Small intestine (tissue), 7 donors: ENCODE results near the gene MRPL55. TPM values are rescaled to one million over a fixed set of nuclear protein-coding genes. Genes with fewer than 3 reads are reported as not detected.

Experiments used
- DNase-seq, 2 donors: peaks; one replicate each; pipeline versions ENCODE4 v3.0.0 to v3.0.0-alpha.2; 2013
- FAIRE-seq: peaks from 2 replicates; lab custom pipeline; 2012; peaks lifted over from hg19 to GRCh38; lab: Jason Lieb, UNC
- H3K27ac ChIP-seq, 3 donors: one replicate each; pipeline ENCODE4 v1.5.1; 2013; ENCODE audit warnings: low read length in 2 of 3, mild to moderate bottlenecking in 2 of 3, control low read depth in 1 of 3, inconsistent platforms in 1 of 3, low read depth in 1 of 3, moderate library complexity in 1 of 3
- H3K27me3 ChIP-seq, 3 donors: one replicate each; pipeline ENCODE4 v1.6.1; 2013; ENCODE audit warnings: low read length in 3 of 3, inconsistent platforms in 1 of 3; ENCODE audit not compliant: control insufficient read depth in 3 of 3, insufficient read depth in 3 of 3
- H3K36me3 ChIP-seq, 3 donors: one replicate each; pipeline ENCODE4 v1.6.1; 2013; ENCODE audit warnings: low read length in 3 of 3, inconsistent platforms in 1 of 3, low read depth in 1 of 3, mild to moderate bottlenecking in 1 of 3, moderate library complexity in 1 of 3; ENCODE audit not compliant: control insufficient read depth in 3 of 3, insufficient read depth in 2 of 3
- H3K4me1 ChIP-seq, 3 donors: one replicate each; pipeline ENCODE4 v1.6.1; 2013; ENCODE audit warnings: low read length in 2 of 3, inconsistent platforms in 1 of 3, low read depth in 1 of 3, mild to moderate bottlenecking in 1 of 3, moderate library complexity in 1 of 3; ENCODE audit not compliant: control insufficient read depth in 3 of 3, insufficient read depth in 2 of 3
- H3K4me3 ChIP-seq, 3 donors: one replicate each; pipeline ENCODE4 v1.5.1; 2013; ENCODE audit warnings: low read length in 3 of 3, control low read depth in 1 of 3, inconsistent platforms in 1 of 3, low read depth in 1 of 3, mild to moderate bottlenecking in 1 of 3, moderate library complexity in 1 of 3
- H3K9me3 ChIP-seq, 2 donors: one replicate each; pipeline ENCODE4 v1.6.1; 2013; ENCODE audit warnings: low read depth in 1 of 2, low read length in 1 of 2; ENCODE audit not compliant: control insufficient read depth in 2 of 2, insufficient read depth in 1 of 2
- WGBS, 3 donors: extraction: QIAGEN DNeasy Blood & Tissue Kit; methylation state at CpG; one replicate each; pipeline ENCODE4 v1.1.7; 2013; 5-methylcytosine and 5-hydroxymethylcytosine counted together
- polyA plus RNA-seq, 4 donors: library from polyadenylated mRNA; stranded (reverse) in 3 of 4; unstranded in 1 of 4; fragments of 200-250 nt in 3 of 4; fragments of 120-200 nt in 1 of 4; gene quantifications; one replicate each; pipeline versions ENCODE4 v1.2.1 to v1.2.3, GENCODE V29; 2013
- donor health status: healthy with polysubstance abuse.
- donor health status: control.
- donor health status: control.
- donor health status: Bipolar disorder and iron deficiency.
- donor health status: healthy.

MRPL55 gene
- polyA plus RNA-seq, 4 donors: 56.8 to 148 (median 96.5) TPM

DNA sequence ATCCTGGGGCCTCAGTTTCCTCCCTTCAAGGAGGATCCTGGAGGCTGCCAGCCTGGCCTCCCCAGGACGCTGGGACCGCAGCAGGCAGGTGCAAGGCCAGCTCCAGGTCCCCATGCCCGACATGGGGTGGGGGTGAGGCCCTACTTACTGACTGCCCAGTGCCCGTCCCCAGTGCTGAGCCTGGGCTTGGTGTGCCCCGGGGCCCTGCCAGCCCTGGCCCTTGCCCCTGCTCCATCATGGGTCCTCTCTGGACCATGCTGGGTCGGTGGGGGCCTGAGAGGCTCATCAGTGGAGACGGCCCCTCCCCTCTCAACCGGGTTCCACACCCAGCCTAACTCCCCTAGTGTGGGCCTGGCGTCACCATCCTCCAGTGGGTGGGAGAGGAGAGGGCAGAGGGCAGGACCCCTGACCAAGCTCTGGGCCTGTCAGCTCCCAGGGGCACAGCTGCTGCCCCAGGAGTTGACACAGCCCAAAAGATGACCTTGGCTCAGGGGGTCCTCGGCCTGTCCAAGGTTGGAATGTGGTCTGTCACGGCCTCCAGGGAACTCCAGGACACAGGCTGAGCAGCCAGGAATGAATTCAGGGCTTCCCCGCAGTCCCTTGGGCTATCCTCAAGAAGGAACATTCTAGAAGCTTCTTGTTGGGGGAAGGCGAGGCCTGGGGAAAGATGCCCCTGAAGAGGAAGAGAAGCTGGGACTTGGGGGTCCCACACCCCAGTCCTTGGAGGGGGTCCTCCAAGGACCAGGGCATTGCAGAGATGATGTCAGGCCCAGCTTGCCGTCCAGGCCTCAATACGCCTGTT is 44.2 kb downstream of the MRPL55 start:
- no peak for FAIRE-seq
- H3K4me1 ChIP-seq: peaks cover 0 to 12% (median 0%) of the 10 kb centered on the region in 3 donors
- no peaks in the 10 kb centered on the region for H3K36me3 ChIP-seq
- 76 to 81% (median 79%) methylated on average over 13 to 15 of the region's 15 CpGs for WGBS, 3 donors
- peaks cover 0 to 49% (median 9%) of the 10 kb centered on the region in 3 donors for H3K27me3 ChIP-seq
- H3K4me3 ChIP-seq: no peak overlapping the region
- no peak for DNase-seq
- H3K27ac ChIP-seq: no peak overlapping the region
- H3K9me3 ChIP-seq: no peaks in the 10 kb centered on the region

DNA sequence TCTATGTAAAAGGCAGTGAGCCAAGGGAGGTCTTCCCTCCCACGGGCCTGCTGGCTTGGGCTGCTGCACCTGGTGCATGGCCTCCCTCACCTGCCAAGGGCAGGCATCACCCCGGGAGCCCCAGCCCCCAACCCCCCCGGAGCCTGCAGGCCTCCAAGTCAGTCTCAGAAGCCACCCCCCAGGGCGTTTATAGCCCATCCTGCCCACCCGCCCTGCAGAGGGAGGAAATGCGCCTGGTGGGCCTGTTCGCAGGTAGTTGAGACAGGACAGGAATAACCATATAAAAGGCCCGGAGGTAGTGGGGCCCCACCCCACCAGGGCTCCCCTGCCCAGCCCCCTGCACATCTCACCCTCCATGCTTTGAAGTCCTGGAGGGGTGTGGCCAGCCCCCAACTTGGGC is 44.8 kb downstream of the MRPL55 start:
- 49 to 63% (median 59%) methylated on average over 7 to 8 of the region's 8 CpGs for WGBS, 3 donors
- H3K36me3 ChIP-seq: no peaks in the 10 kb centered on the region
- FAIRE-seq (no peak), DNase-seq (no peak)
- peaks cover 0 to 3% of the 10 kb centered on the region in 2 donors for H3K9me3 ChIP-seq
- peaks cover 0 to 14% (median 0%) of the 10 kb centered on the region in 3 donors for H3K4me1 ChIP-seq
- H3K27ac ChIP-seq: no peak overlapping the region
- no peak overlapping the region for H3K4me3 ChIP-seq
- H3K27me3 ChIP-seq: peaks cover 0 to 52% (median 12%) of the 10 kb centered on the region in 3 donors

DNA sequence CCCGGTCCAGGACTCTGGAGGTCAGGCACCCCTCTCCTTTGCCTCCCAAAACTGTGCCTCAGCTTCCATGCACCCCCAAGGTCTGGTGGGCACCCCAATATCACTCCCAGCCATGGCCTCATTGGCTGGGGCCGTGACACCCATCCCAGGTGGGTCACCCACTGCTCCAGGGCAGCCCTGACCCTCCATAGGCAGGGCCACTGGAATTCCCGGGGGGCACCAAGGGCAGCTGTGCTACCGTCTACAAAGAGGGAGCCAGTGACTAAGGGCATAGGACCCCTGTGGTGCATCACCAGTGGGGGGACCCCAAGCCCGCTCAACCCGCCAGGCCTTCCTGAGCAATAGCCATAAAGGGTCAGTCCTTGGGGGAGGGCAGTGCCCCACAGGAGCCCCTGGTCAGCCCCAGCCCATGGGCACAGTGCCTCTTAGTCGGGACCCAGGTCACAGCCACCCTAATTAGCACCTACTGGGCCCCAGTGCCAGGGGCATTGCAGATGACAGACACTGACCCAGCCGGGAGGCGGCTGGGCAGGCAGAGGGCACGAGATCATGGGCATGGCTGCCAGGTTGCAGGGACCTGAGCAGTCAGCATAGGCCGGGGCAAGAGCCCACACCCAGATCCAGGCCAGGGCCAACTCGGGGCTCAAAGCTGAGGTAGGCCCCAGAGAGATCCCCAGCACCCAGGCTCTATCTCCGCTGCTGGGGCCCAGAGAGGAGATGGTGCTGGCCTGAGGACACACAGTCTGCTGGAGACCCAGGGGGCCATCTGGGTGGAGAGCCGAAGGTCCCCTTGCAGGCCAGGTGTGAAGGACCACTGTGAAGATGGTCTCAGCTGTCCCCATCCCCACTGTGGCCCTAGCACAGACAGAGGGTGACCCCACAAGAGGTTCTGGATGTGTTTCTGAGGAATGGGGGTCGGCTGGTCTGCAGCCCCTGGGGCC is 45.6 kb downstream of the MRPL55 start:
- Histone ChIP-seq H3K9me3 (peaks cover 0 to 4% of the 10 kb centered on the region in 2 donors), H3K27ac (no peak overlapping the region), H3K36me3 (no peaks in the 10 kb centered on the region), H3K4me1 (peaks cover 0 to 14% (median 0%) of the 10 kb centered on the region in 3 donors), H3K4me3 (no peak overlapping the region), H3K27me3 (peaks cover 0 to 53% (median 14%) of the 10 kb centered on the region in 3 donors)
- DNase-seq: no peak
- 82 to 87% (median 84%) methylated on average over 15 of the region's 15 CpGs for WGBS, 3 donors
- no peak for FAIRE-seq

DNA sequence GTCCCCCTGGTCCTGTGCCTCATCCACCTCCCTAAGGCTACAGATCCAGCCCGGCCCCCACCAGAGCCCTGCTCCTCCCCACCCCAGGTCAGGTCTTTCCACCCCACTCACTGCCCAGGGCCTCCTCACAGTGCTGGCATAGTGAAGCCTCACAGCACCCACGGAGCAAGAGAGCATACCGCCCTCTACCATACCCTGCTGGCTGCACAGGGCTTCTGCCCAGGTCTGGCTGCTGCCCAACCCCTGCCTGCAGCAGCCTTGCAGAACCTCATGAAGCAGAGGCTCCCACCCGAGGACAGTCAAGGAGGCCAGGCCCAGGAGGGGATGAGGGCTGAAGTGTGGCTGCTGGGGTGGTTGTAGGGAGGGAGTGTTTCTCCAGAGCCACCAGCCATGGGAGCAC is 46.3 kb downstream of the MRPL55 start:
- Histone ChIP-seq H3K27ac (no peak overlapping the region), H3K9me3 (peaks cover 0 to 7% of the 10 kb centered on the region in 2 donors), H3K4me1 (peaks cover 0 to 14% (median 0%) of the 10 kb centered on the region in 3 donors), H3K36me3 (no peaks in the 10 kb centered on the region), H3K4me3 (no peak overlapping the region), H3K27me3 (peaks cover 0 to 57% (median 19%) of the 10 kb centered on the region in 3 donors)
- 51 to 69% (median 63%) methylated on average over 4 of the region's 4 CpGs for WGBS, 3 donors
- DNase-seq (no peak), FAIRE-seq (no peak)

DNA sequence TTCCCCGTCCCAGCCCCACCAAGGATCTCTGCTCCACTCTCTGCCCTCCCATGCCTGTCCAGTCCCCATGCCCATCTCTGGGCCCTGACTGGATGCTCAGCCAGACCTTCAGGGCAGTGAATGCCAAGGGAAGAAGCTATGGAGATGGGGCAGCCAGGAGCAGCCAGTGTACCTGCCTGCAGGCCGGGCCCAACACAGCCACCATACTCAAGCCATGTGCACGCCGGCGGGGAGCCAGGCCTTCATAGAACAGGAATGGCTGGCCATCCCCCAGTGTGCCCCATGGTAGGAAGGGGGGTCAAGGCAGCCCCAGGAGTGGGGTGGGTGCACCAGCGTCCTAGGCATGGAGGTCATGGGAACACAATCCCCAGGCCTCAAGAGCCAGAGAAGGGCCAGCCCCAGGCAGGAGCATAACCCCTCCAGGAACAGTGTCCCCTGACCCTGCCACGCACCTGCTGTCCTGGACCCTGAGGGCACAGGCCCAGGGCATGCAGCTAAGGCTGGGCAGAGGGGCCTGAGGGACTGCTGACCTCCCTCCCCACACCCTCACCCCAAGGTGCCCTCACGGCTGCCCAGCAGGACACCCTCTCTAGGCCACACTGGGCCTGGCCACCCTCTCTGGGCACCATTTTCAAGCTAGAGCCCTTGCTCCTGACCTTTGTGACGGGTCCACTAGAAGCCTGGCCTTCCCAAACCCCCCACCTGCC is 46.9 kb downstream of the MRPL55 start:
- no peak for DNase-seq
- H3K27ac ChIP-seq: no peak overlapping the region
- no peak overlapping the region for H3K4me3 ChIP-seq
- H3K36me3 ChIP-seq: no peaks in the 10 kb centered on the region
- WGBS, 3 donors: 91 to 93% (median 93%) methylated on average over 8 to 9 of the region's 9 CpGs
- FAIRE-seq: no peak
- peaks cover 0 to 7% of the 10 kb centered on the region in 2 donors for H3K9me3 ChIP-seq
- H3K4me1 ChIP-seq: peaks cover 0 to 14% (median 0%) of the 10 kb centered on the region in 3 donors
- H3K27me3 ChIP-seq: peaks cover 0 to 60% (median 19%) of the 10 kb centered on the region in 3 donors

DNA sequence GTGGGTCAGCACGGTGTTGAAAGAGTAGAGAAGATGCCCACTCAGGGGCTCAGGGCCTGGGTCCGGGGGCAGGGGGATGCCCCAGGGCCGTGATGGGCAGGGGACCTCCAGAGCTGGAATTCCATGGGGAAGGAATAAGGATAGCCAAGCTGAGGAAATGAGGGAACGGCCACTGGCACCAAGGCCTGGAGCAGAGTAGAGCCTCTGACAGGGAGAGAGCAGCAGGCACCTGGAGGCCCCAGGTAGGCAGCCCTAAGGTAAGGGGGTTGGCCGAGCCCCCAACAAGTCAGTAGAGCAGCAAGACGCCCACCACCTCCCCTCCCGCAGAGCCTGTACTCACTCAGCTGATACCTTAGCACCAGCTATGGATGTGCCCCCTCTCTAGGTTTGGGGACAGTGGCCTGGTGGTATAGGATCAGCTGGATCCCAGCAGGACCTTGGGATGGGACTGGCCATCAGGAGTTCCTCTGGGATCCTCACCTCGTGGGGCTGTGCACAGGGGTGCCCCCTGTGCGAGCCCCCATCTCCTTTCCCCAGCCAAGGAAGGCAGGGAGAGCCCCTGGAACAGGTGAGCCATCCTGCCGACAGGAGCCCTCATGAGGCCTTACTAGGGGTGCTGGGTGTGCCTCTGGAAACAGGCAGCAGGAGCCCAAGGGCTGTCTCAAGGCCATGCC is 47.6 kb downstream of the MRPL55 start:
- FAIRE-seq (no peak), DNase-seq (no peak)
- H3K9me3 ChIP-seq: peaks cover 0 to 7% of the 10 kb centered on the region in 2 donors
- 74 to 82% (median 77%) methylated on average over 10 of the region's 10 CpGs for WGBS, 3 donors
- peaks cover 0 to 14% (median 0%) of the 10 kb centered on the region in 3 donors for H3K4me1 ChIP-seq
- peaks cover 0 to 57% (median 18%) of the 10 kb centered on the region in 3 donors for H3K27me3 ChIP-seq
- no peak overlapping the region for H3K27ac ChIP-seq
- H3K36me3 ChIP-seq: no peaks in the 10 kb centered on the region
- no peak overlapping the region for H3K4me3 ChIP-seq

DNA sequence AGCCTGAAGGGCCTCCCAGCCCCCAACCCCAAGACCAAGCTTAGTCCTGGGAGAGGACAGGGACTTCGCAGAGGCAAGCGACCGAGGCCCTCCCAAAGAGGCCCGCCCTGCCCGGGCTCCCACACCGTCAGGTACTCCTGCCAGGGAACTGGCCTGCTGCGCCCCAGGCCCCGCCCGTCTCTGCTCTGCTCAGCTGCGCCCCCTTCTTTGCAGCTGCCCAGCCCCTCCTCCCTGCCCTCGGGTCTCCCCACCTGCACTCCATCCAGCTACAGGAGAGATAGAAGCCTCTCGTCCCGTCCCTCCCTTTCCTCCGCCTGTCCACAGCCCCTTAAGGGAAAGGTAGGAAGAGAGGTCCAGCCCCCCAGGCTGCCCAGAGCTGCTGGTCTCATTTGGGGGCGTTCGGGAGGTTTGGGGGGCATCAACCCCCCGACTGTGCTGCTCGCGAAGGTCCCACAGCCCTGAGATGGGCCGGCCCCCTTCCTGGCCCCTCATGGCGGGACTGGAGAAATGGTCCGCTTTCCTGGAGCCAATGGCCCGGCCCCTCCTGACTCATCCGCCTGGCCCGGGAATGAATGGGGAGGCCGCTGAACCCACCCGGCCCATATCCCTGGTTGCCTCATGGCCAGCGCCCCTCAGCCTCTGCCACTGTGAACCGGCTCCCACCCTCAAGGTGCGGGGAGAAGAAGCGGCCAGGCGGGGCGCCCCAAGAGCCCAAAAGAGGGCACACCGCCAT is 48.5 kb downstream of the MRPL55 start:
- H3K27me3 ChIP-seq: peaks cover 0 to 58% (median 18%) of the 10 kb centered on the region in 3 donors
- H3K36me3 ChIP-seq: no peaks in the 10 kb centered on the region
- DNase-seq: peak in 1 of 2 donors; percentile 31
- FAIRE-seq: no peak
- 11 to 16% (median 12%) methylated on average over 33 to 34 of the region's 34 CpGs for WGBS, 3 donors
- peak overlapping the region in 1 of 3 donors; percentile 40 for H3K27ac ChIP-seq
- H3K4me1 ChIP-seq: peaks cover 0 to 14% (median 0%) of the 10 kb centered on the region in 3 donors
- peaks cover 0 to 7% of the 10 kb centered on the region in 2 donors for H3K9me3 ChIP-seq
- peak overlapping the region in 2 of 3 donors; percentile 17 to 49 for H3K4me3 ChIP-seq
